K562 (cell line): ENCODE measurements around the gene SPRING1. TPM values are rescaled to one million over a fixed set of nuclear protein-coding genes. Genes with fewer than 3 reads are reported as not detected.

Source experiments
- ARID4B ChIP-seq: sonication (generic); formaldehyde crosslinking; IDR thresholded peaks from 2 replicates; pipeline ENCODE4 v1.8.0; 2022; ENCODE audit warnings: mild to moderate bottlenecking, missing genetic modification reagents
- BCOR ChIP-seq: fragments of 450-650 bp; IDR thresholded peaks from 2 replicates; pipeline ENCODE4 v1.6.1; 2016
- NKRF ChIP-seq: fragments of 450-650 bp; IDR thresholded peaks from 2 replicates; pipeline ENCODE4 v1.6.1; 2016; ENCODE audit warnings: borderline replicate concordance
- TEAD1 ChIP-seq, 2 experiments: fragments of 450-650 bp in 1 of 2; sonication (generic) in 1 of 2; formaldehyde crosslinking; IDR thresholded peaks; 2 replicates each; pipeline versions ENCODE4 v1.4.0 to v1.8.0; 2020 to 2022; ENCODE audit warnings: mild to moderate bottlenecking in 2 of 2, missing genetic modification reagents in 1 of 2
- THAP12 ChIP-seq: fragments of 250-450 bp; sonication (Bioruptor Pico); IDR thresholded peaks from 2 replicates; pipeline ENCODE4 v1.9.0; 2021; ENCODE audit warnings: mild to moderate bottlenecking, inconsistent platforms
- ZC3H8 ChIP-seq: fragments of 450-650 bp; IDR thresholded peaks from 2 replicates; pipeline ENCODE4 v1.6.1; 2017
- ZNF644 ChIP-seq: fragments of 200-800 bp; sonication (Bioruptor generic); IDR thresholded peaks from 2 replicates; pipeline ENCODE4 v1.6.1; 2016; ENCODE audit warnings: low read depth, missing genetic modification characterization, missing compliant biosample characterization
- ZNF79 ChIP-seq: fragments of 250-450 bp; sonication (Bioruptor Pico); IDR thresholded peaks from 2 replicates; pipeline ENCODE4 v1.4.0; 2020; ENCODE audit warnings: low read depth, mild to moderate bottlenecking, moderate library complexity
- polyA plus RNA-seq, 8 experiments: library from polyadenylated mRNA; depleted of rRNA in 4 of 8; stranded (reverse) in 5 of 8; unstranded in 3 of 8; fragments of >200 nt; fragmentation: Nextera tagmentation in 2 of 8; fragmentation: Illumina TruSeq in 1 of 8; extraction: Ambion mirVana in 2 of 8; extraction: Trizol in 1 of 8; gene quantifications; 2 replicates each; pipeline versions ENCODE4 v1.2.1 to v1.2.3, GENCODE V29; 2011 to 2014; ENCODE audit warnings: inconsistent platforms in 1 of 8, missing spikeins in 1 of 8
- total RNA-seq, 7 experiments: library from RNA; depleted of rRNA in 6 of 7; stranded (reverse); fragments of >200 nt in 6 of 7; fragmentation: Illumina TruSeq in 2 of 7; extraction: Trizol in 2 of 7; gene quantifications; 2 replicates each; pipeline versions ENCODE4 v1.2.1 to v1.2.3, GENCODE V29; 2011 to 2021; ENCODE audit warnings: low replicate concordance in 1 of 7
- TF ChIP-seq, protein P1 (sequence below): sonication (generic); formaldehyde crosslinking; IDR thresholded peaks from 2 replicates; pipeline ENCODE4 v1.8.1; 2023; ENCODE audit warnings: mild to moderate bottlenecking, missing genetic modification reagents
- TF ChIP-seq, protein P2 (sequence below): fragments of 250-450 bp; sonication (Bioruptor Pico); IDR thresholded peaks from 2 replicates; pipeline ENCODE4 v1.5.0; 2021

Gene SPRING1
- total and polyA plus RNA-seq, 9 of the 15 experiments (the other 6 are each of a cell fraction or from before 2014, with no cell fraction given) = 1.1 to 20.0 (median 8.0) TPM

DNA sequence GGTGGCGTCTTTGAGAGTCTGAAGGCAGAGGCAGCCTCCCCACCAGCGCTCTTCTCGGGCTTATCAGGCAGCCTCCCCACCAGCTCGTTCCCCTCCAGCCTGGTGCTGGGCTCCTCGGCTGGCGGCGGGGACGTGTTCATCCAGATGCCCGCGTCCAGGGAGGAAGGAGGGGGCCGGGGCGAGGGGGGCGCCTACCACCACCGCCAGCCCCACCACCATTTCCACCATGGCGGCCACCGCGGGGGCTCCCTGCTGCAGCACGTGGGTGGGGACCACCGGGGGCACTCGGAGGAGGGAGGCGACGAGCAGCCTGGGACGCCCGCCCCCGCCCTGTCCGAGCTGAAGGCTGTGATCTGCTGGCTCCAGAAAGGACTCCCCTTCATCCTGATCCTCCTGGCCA lies 12.0 kb upstream of the SPRING1 start (continued):
- TF ChIP-seq NKRF (no peak), ZNF79 (CRISPR knock-in tag) (no peak), ZC3H8 (no peak), THAP12 (CRISPR knock-in tag) (no peak), TEAD1 (CRISPR knock-in tag; IDR thresholded peaks at IDR 0.05) (no peak), ARID4B (CRISPR knock-in tag) (no peak), BCOR (no peak), ZNF644 (tag) (no peak)
- TF ChIP-seq, protein P1, sequence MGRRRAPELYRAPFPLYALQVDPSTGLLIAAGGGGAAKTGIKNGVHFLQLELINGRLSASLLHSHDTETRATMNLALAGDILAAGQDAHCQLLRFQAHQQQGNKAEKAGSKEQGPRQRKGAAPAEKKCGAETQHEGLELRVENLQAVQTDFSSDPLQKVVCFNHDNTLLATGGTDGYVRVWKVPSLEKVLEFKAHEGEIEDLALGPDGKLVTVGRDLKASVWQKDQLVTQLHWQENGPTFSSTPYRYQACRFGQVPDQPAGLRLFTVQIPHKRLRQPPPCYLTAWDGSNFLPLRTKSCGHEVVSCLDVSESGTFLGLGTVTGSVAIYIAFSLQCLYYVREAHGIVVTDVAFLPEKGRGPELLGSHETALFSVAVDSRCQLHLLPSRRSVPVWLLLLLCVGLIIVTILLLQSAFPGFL (CRISPR knock-in tag) = no peak
- TF ChIP-seq, protein P2, sequence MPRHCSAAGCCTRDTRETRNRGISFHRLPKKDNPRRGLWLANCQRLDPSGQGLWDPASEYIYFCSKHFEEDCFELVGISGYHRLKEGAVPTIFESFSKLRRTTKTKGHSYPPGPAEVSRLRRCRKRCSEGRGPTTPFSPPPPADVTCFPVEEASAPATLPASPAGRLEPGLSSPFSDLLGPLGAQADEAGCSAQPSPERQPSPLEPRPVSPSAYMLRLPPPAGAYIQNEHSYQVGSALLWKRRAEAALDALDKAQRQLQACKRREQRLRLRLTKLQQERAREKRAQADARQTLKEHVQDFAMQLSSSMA = no peak
